HL-60 (cell line): ENCODE data around the gene FGD6.

Source experiments
- DNase-seq, 2 experiments: peaks; one replicate each; pipeline ENCODE4 v3.0.0-alpha.2; 2010 to 2020; ENCODE audit warnings: low read depth in 1 of 2, low spot score in 1 of 2
- H3K27ac ChIP-seq: fragments of 250-450 bp; sonication (Bioruptor Pico); replicated peaks from 2 replicates; pipeline ENCODE4 v1.5.1; 2020; ENCODE audit warnings: mild to moderate bottlenecking, moderate library complexity
- H3K27me3 ChIP-seq: fragments of 250-450 bp; sonication (Bioruptor Pico); 2 replicates; pipeline ENCODE4 v1.5.1; 2021; ENCODE audit warnings: mild to moderate bottlenecking, moderate library complexity; ENCODE audit not compliant: insufficient read depth, poor library complexity, severe bottlenecking
- H3K4me3 ChIP-seq: replicated peaks from 2 replicates; pipeline ENCODE4 v1.5.1; 2011; ENCODE audit warnings: mild to moderate bottlenecking, control low read depth, low read length; ENCODE audit not compliant: insufficient read depth
- CTCF ChIP-seq: IDR thresholded peaks from one replicate; pipeline ENCODE4 v1.5.1; 2011; ENCODE audit warnings: low read length, control low read depth, inconsistent platforms; ENCODE audit not compliant: insufficient read depth
- GABPA ChIP-seq: IDR thresholded peaks from 2 replicates; pipeline ENCODE4 v1.6.1; 2012; ENCODE audit warnings: low read depth
- POLR2AphosphoS5 ChIP-seq: IDR thresholded peaks from 2 replicates; pipeline ENCODE4 v1.6.1; 2012; ENCODE audit warnings: low read depth
- REST ChIP-seq: IDR thresholded peaks from 2 replicates; pipeline ENCODE4 v1.6.1; 2012; ENCODE audit warnings: low read depth; ENCODE audit not compliant: insufficient replicate concordance
- SPI1 ChIP-seq: IDR thresholded peaks from 2 replicates; pipeline ENCODE4 v1.6.1; 2012; ENCODE audit warnings: low read depth, mild to moderate bottlenecking, borderline replicate concordance

The FGD6 gene

GRCh38 chr12:95187865-95188415 is 29.3 kb downstream of the FGD6 start:
- Histone ChIP-seq H3K27ac (no peak overlapping the region), H3K27me3 (no peaks in the 10 kb centered on the region), H3K4me3 (no peak overlapping the region)
- no peak for DNase-seq
- TF ChIP-seq REST (no peak), GABPA (no peak), POLR2AphosphoS5 (no peak), SPI1 (no peak), CTCF (no peak)

DNA sequence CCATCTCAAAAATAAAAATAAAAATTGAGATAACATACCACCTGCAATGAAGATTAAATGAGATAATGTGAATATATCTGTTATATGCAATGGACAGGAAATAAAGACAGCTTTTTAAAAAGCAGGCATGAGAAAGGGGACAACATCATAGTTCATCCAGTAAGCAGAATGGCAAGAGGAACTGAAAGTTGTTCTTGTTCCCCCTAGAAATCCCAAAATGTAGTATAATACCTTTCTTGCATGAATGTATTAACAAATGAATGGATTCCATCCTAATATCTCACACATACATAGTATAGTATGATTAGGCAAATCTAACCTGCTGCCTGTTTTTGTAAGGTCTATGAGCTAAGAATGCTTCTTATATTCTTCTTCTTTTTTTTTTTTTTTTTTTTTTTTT is 31.4 kb downstream of the FGD6 start:
- H3K27ac ChIP-seq = no peak overlapping the region
- TF ChIP-seq POLR2AphosphoS5 (no peak), REST (no peak), GABPA (no peak), SPI1 (no peak), CTCF (no peak)
- H3K27me3 ChIP-seq = no peaks in the 10 kb centered on the region
- no peak overlapping the region for H3K4me3 ChIP-seq
- DNase-seq = no peak

- no peak for DNase-seq
- H3K4me3 ChIP-seq = no peak overlapping the region
- H3K27ac ChIP-seq = no peak overlapping the region
- no peaks in the 10 kb centered on the region for H3K27me3 ChIP-seq
- TF ChIP-seq CTCF = no peak
- TF ChIP-seq SPI1 = no peak
- TF ChIP-seq REST = no peak
- no peak for TF ChIP-seq POLR2AphosphoS5
- no peak for TF ChIP-seq GABPA
Observed at GRCh38 chr12:95185072-95185471, 32.2 kb downstream of the FGD6 start.
